Lower lobe of right lung (tissue), 2 donors: ENCODE results near the gene GNRHR. TPM values are rescaled to one million over a fixed set of nuclear protein-coding genes. Genes with fewer than 3 reads are reported as not detected.

Experiments used
- ATAC-seq, 2 donors: fragments of 200-7000 bp; cut with Tn5 transposase; one replicate each; pipeline ENCODE4 v1.9.1; 2020 to 2022; ENCODE audit warnings: mild to moderate bottlenecking in 2 of 2, moderate library complexity in 2 of 2
- DNase-seq: peaks from one replicate; pipeline ENCODE4 v3.0.0-alpha.2; 2020
- H3K27ac ChIP-seq: fragments of 200-600 bp; one replicate; pipeline ENCODE4 v1.8.0; 2022
- H3K27me3 ChIP-seq: fragments of 200-600 bp; one replicate; pipeline ENCODE4 v1.8.0; 2022; ENCODE audit warnings: low read depth
- H3K36me3 ChIP-seq: fragments of 200-600 bp; one replicate; pipeline ENCODE4 v1.8.0; 2022; ENCODE audit warnings: mild to moderate bottlenecking
- H3K4me1 ChIP-seq: fragments of 200-600 bp; one replicate; pipeline ENCODE4 v1.8.0; 2022
- H3K4me3 ChIP-seq: fragments of 200-600 bp; one replicate; pipeline ENCODE4 v1.8.0; 2022; ENCODE audit warnings: mild to moderate bottlenecking
- H3K9me3 ChIP-seq: fragments of 200-600 bp; one replicate; pipeline ENCODE4 v1.8.0; 2022
- intact Hi-C: fragments of 100-400 bp; cut with DNase I; formaldehyde crosslinking; loops from one replicate; pipeline ENCODE4 v1.11.0; 2022
- total RNA-seq: library from RNA; stranded (reverse); fragmentation: NEBNext Ultra II Directional; extraction: Animal tissue kit (Norgen Biotek cat#: 25700); gene quantifications from one replicate; pipeline ENCODE4 v1.2.1, GENCODE V29; 2021
- TF ChIP-seq, protein P1 (sequence below): fragments of 200-600 bp; IDR thresholded peaks from one replicate; pipeline ENCODE4 v1.8.0; 2022; ENCODE audit warnings: antibody characterized with exemption, mild to moderate bottlenecking
- donor health status: DM: no; HTN: yes; CAD: no; lungs with severe emphysema.

Gene GNRHR
- total RNA-seq, 1 donor from 2014 or later = not detected

DNA sequence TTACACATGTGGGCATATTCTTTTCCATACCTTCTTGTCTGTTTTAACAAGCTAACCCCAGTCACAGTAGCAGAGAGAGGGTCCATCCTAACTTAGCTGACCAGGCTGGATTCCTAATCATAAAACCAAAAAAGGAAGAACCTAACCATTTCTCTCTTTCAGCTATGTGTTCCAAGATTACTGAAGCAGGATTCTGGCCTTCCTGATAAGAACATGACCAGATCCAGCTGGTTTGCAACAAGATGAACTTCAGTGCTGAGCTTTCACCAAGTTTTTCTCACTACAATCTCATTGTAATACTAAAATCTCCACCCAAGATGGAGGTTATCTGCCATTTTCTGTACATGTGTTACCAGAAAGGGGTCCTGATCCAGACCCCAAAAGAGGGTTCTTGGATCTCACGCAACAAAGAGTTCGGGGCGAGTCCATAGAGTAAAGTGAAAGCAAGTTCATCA, 32.8 kb downstream of the GNRHR start:
- Histone ChIP-seq H3K4me1 (no peaks in the 10 kb centered on the region), H3K4me3 (no peak overlapping the region), H3K9me3 (no peaks in the 10 kb centered on the region), H3K27ac (no peak overlapping the region), H3K36me3 (peaks cover 7% of the 10 kb centered on the region), H3K27me3 (no peaks in the 10 kb centered on the region)
- DNase-seq (no peak), ATAC-seq (no peak)
- intact Hi-C loops = no loop called here
- TF ChIP-seq, protein P1, sequence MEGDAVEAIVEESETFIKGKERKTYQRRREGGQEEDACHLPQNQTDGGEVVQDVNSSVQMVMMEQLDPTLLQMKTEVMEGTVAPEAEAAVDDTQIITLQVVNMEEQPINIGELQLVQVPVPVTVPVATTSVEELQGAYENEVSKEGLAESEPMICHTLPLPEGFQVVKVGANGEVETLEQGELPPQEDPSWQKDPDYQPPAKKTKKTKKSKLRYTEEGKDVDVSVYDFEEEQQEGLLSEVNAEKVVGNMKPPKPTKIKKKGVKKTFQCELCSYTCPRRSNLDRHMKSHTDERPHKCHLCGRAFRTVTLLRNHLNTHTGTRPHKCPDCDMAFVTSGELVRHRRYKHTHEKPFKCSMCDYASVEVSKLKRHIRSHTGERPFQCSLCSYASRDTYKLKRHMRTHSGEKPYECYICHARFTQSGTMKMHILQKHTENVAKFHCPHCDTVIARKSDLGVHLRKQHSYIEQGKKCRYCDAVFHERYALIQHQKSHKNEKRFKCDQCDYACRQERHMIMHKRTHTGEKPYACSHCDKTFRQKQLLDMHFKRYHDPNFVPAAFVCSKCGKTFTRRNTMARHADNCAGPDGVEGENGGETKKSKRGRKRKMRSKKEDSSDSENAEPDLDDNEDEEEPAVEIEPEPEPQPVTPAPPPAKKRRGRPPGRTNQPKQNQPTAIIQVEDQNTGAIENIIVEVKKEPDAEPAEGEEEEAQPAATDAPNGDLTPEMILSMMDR = no peak

DNA sequence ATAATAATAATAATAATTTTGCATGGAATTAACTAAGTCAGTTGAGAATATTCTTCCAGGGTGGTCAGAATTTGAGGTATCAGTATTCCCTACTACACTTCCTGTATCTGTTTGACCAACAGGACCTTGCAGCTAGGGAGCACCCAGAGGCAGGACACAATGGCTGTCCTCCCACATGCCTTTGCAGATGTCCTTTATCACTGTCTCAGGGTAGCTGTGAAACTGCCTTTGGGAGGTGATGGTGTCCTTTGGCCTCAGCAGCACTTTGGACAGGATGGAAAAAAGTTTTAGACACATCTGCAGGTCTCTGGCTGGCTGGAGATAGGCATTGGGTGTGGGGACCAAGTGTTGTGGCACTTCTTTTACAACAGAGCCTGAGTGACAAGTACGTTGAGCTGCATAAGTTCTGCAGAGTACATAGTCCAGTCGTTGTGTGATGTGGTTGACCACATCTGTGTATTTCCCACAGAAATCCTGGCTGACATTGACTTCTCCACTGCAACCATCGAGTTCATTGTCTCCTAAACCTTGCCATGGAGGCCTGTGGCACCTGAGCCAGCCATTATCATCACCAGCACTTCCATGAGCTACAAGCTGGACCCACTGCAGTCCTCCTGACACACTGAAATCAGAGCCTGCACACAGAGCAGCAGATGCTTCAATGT, 34.1 kb downstream of the GNRHR start:
- Histone ChIP-seq H3K36me3 (peaks cover 7% of the 10 kb centered on the region), H3K27ac (no peak overlapping the region), H3K9me3 (no peaks in the 10 kb centered on the region), H3K4me1 (no peaks in the 10 kb centered on the region), H3K27me3 (no peaks in the 10 kb centered on the region), H3K4me3 (no peak overlapping the region)
- DNase-seq (no peak), ATAC-seq (no peak)
- intact Hi-C loops = no loop called here
- TF ChIP-seq, protein P1 = no peak

DNA sequence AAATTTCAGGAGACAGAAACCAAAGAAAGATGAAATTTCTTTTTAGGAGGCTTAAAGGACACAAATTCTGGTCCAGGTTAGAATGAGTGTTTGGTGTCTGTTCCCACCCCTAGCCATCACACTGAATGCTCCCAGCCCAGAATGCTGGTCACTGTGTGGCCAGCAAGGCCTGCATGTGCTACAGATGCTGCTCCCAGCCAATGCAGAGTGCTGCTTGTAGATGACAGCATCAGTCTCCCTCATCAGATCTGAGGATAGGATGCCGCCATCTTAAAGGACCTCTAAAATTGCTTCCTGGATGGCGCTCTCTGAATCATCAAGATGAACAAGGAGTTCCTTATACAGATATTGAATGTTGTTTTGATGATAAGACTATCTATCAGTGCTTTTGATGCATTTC, 35.3 kb downstream of the GNRHR start:
- no peaks in the 10 kb centered on the region for H3K4me1 ChIP-seq
- H3K27ac ChIP-seq = no peak overlapping the region
- TF ChIP-seq, protein P1 = no peak
- no peaks in the 10 kb centered on the region for H3K9me3 ChIP-seq
- no peak overlapping the region for H3K4me3 ChIP-seq
- DNase-seq (no peak), ATAC-seq (no peak)
- intact Hi-C loops = no loop called here
- no peaks in the 10 kb centered on the region for H3K27me3 ChIP-seq
- H3K36me3 ChIP-seq = peaks cover 7% of the 10 kb centered on the region

DNA sequence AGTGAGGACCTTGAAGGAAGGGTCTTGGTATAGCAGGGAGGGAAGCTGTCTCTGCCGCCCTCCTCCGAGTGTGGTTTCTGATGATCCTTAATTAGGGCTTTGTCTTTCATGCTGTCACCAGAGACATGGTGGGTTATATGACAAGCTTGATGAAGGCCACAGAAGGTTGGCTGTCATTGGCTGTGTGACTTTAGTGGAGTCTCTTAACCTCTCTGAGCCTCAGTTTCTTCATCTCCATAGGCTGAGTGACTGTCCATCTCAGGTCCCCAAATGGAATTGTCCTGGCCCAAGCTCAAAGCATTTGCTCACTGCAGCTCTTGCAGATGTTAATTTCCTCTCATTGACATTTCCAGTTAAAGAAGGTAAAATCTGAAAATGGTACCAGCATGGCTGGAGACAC, 36.6 kb downstream of the GNRHR start:
- no peak overlapping the region for H3K4me3 ChIP-seq
- no peaks in the 10 kb centered on the region for H3K9me3 ChIP-seq
- peaks cover 7% of the 10 kb centered on the region for H3K36me3 ChIP-seq
- TF ChIP-seq, protein P1 = no peak
- H3K4me1 ChIP-seq = no peaks in the 10 kb centered on the region
- no peaks in the 10 kb centered on the region for H3K27me3 ChIP-seq
- intact Hi-C loops = no loop called here
- ATAC-seq = no peak
- no peak overlapping the region for H3K27ac ChIP-seq
- no peak for DNase-seq

DNA sequence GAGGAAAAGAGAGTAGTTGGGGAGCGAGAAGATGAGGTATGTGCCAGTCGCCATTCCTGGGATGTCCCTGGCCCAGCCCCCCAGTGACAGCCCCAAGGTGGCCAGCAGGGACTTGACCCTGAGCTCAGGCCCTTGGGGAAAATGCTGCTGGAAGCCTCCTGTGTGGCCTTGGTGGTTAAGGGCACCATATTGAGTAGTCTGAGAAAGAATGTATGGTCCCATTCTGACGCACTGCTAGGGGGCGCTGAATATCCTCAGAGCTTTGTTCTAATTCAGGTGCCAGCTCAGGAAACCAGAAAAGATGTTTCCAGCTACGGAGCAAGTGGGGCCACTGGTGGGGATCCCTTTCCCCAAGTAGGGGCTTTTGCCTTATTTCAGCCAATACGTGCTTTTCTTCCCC, 39.2 kb downstream of the GNRHR start:
- Histone ChIP-seq H3K4me1 (no peaks in the 10 kb centered on the region), H3K27ac (no peak overlapping the region), H3K36me3 (no peaks in the 10 kb centered on the region), H3K27me3 (no peaks in the 10 kb centered on the region), H3K4me3 (no peak overlapping the region), H3K9me3 (no peaks in the 10 kb centered on the region)
- no peak for ATAC-seq
- intact Hi-C loops = no loop called here
- TF ChIP-seq, protein P1 = no peak
- no peak for DNase-seq
